OCI-M1 (cell line): Measurements from ENCODE around the gene ELL.
A peak's percentile ranks its signal among the peaks of the same experiment; 100 is the strongest.

Experiments
- DNase-seq: peaks from one replicate; lab custom pipeline; 2025; lab: John Stamatoyannopoulos, UW

The ELL gene

DNA sequence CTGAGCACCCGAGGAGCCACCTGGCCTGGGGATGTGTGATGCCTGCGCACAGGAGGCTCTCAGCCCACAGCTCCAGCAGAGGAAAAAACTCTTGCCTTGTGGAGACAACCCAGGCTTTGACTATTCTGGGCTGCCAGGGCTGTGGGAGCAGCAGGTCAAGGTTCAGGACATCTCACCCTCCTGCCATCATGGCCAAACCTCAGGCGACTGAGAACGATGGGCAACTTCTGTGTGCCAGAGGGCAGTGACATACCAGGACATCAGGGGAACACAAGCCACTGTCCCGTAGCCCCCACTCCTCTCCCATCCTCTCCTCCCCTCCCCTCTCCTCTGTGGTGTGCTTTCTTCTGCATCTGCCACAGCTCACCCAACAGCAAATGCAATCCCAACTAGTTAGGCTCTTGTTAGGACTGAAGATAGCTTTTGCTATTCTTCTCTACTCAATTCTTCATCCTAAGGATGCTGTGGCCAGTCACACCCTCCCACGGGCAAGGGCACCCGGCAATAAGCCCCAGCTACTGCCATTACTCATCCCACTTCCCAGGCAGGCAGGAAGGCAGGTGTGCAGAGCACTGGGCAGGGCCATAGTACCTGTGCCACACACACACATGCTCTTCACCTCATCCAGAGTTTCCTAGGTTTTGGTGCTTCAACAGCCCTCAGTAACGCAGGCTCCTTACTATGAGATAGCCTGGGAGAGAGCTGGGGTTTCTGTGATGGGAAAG lies 16.8 kb downstream of the ELL start:
- DNase-seq = no peak

DNA sequence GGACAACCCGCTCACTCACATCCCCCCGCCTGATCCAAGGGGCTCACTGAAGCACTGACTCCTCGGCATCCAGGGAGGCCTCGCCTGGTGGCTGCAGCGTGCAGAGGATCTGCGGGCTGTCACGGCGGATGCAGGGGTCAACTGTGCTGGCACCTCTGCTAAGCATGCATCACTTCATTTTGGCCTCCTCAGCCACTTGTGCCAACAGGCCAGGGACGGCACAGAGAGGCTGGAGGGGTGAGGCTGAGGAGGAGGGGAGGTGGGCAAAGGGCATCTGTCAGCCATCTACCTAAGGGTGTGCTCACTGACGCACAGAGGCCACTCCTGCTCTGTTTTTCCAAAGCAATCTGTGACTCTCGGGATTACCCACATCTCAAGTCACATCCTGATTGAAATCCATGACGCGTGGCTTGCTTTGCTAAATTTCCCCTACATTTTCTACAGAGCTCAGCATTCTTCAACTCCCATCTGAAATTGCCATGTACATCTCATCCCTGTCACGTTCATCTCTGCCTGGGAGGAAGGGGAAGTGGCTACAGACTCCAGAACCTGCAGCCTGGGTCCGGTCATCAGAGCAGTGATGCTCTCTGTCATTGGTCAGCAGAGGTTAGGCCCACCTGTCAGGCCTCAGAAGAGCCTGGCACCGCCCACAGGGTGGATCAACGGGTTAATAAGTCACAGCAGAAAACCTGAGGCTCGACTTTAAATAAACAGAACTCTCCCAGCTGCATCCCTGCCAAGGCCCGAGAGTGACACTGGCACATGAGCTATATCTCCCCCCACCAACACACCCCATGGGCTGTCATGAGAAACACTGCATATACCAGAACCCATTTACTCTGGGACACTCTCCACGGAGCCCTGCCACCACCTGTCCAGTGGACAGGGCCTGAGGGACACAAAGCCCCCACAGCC lies 17.6 kb downstream of the ELL start:
- no peak for DNase-seq

DNA sequence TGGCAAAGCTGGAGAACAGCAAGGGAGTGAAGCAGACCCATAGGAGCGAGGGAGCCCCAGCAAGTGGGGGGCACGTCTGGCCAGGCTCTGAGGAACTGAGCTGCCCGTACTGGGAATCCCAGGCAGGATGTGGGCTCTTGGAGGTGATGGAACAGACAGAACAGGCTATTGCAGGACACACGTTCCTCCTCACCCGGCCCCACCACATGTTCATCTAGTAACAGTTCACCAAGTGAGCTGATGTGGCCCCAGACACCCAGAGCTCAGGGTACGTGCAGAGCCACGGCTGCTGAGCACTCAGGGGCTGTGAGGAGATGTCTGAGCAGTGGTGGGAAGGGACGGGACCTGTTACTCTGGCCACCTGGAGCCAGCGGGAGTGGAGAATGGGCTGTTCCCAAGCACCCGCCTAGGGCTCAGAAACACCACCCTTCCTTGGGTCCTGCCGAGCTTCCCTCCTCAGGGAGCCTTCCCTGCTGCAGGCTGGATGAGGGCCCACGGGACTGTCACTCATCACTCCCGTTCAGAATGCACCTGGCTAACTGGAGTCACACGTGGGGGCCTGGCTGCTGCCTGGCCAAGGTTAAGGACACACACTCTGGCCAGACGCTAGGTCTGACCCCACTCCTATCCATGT lies 18.4 kb downstream of the ELL start:
- no peak for DNase-seq

DNA sequence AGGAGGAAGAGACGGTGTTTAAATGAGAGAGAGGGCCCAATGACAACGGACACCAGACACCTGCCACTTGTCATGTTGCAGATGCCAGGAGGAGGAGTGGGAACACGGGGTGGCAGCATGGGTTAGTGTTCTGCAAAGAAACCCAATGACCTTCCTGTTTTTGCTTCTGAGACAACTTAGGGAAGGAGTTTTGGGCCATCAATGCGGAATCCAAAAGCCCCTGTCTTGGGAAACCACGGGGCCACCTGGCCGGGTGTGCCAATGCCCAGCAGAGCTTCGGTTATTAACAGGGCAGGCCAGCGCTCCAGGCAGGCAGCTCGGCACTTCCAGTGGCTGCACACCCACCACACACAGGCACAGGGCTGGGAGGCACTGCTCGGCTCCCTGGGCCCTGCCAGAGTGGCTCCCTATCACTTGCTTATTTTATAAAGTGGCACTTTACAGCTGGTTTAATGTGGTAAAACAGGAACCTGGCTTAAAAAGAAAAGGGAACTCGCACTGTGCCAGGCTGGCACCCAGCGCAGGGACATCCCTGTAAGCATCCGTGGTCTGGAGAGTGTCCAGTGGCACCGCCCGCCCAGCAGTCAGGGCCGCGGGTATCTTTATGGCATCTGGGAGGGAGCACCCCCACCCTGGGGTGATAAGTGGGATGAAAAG lies 19.1 kb downstream of the ELL start:
- DNase-seq = no peak

DNA sequence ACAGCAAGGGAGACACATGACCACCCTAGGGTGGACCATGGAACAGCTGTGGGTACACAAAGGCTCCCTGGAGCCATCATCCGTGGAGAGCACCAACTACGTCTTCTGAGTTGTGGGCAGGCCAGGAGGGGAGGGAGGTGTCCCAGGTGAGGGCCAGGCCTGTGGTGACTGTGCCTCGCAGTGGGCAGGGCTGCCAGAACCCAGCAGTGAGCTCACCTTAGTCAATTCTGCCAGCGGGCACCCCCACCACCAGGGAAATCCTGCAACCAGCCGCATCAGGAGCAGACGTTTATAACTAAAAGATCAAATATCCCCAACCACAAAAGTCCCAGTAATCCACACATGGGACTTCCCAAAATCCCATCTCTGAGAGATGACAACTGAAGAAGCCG lies 19.6 kb downstream of the ELL start:
- no peak for DNase-seq

DNA sequence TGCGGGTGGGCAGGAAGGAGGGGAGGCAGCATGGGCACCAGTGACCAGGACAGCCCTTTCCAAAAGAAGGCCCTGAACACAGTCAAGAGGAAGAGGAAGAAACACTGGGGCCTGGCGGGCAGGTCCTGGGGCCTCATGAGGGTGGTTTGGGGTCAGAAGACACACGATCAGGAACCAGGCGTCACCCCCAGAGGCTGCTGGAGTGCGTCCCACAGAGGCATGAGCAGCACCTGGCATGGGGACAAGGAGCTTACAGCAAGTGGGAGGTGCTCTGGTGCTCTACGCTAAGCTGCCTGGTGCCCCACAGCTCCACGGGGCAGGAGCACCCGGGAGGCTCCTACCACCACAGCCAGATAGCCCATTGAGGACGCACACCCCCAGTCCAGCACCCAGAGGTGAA lies 20.0 kb downstream of the ELL start:
- no peak for DNase-seq

DNA sequence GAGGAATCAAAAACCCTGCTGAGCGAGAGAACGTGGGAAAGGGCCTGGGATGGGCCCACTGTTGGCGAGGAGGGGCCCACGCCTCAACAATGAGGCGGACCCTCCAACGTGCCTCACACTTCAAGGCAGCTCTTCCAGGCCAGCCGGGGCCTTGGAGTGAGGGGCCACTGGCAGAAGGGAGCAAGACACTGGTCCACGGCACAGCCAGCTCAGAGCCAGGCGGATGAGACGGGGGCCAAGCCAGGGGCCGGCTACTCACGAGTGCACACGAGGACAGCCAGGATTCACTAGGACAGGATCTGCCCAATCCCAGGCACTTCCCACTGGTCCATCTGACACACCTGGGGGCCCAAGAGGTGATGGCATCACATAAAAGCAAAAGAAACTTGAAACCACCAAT lies 20.5 kb downstream of the ELL start:
- DNase-seq = no peak

DNA sequence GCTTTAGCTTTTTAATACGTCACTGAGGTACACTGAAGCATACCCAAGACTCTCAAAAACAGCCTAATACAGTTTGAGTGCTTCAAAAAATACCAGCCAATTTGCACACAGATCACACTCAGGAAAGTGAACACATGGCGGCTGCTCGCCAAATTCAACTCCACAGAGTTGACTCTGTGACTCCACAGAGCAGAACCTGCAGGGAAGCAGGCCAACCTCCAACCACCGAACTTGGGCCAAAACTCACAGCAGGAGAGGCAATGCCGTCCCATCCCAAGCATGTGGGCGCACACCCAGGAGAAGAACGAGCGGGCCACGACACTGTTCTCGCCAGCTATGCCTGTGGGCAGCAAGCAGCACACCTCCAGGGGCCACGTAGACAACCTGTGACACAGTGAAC lies 21.1 kb downstream of the ELL start:
- no peak for DNase-seq

DNA sequence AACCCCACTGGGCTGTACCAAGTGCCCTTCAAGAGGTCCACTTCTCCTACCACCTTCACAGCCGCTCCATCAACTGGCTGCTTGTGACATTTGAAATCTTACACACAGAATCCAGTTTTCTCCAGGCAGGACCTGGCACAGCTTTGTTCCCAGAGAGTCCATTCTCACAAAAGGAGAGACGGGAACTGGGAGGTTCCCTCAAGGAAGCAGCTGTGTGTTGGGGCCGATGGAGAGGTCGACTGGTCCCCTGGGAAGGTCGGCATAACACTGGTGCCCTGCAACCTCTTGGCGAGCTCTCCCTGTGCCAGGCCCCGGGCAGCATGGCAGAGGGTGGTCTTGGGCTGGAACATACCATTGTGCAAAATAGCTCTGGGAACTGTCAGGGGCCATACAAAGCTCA lies 21.5 kb downstream of the ELL start:
- no peak for DNase-seq

DNA sequence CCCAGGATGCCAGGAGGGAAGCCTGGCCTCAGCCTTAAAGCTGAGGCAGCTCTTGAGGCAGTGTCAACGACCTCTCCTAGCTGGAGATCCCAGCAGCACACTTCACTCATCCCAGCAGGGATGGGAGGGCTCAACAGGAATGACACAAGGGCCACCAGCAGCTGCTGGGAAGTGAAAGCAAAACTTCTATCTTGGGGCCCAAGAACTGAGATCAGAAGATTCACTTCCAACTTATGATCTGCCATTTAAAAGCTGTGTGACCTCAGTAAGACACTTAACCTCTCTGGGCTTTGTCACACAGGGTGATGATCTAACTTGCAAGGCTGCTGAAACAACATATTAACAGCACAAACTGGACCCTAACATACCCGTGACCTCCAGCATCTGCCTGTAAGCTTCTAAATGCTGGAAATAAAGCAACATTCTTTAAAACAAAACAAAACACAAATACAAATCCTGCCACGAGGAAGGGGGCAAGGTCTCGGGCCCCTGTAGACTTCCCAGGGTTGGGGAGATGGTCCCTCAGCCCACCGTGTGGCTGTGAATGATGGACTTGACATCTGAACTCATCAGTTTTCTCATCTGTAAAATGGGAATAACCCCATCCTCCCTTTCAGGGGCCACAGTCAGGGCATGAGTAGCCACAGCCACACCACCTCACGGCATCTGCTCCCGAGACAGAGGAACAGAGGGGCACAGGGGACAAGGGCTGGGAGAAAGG lies 22.7 kb downstream of the ELL start:
- DNase-seq = peak; percentile 4

DNA sequence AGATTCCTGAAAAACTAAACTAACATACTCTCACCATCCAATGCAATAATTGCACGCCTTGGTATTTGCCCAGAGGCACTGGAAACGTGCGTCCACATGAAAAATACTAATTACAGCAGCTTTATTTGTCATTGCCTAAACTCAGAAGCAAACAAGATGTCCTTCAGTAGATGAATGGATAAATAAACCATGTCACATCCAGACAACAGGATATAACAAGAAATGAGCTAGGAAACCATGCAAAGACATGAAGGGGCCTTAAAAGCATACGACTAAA lies 25.0 kb downstream of the ELL start:
- DNase-seq = no peak

DNA sequence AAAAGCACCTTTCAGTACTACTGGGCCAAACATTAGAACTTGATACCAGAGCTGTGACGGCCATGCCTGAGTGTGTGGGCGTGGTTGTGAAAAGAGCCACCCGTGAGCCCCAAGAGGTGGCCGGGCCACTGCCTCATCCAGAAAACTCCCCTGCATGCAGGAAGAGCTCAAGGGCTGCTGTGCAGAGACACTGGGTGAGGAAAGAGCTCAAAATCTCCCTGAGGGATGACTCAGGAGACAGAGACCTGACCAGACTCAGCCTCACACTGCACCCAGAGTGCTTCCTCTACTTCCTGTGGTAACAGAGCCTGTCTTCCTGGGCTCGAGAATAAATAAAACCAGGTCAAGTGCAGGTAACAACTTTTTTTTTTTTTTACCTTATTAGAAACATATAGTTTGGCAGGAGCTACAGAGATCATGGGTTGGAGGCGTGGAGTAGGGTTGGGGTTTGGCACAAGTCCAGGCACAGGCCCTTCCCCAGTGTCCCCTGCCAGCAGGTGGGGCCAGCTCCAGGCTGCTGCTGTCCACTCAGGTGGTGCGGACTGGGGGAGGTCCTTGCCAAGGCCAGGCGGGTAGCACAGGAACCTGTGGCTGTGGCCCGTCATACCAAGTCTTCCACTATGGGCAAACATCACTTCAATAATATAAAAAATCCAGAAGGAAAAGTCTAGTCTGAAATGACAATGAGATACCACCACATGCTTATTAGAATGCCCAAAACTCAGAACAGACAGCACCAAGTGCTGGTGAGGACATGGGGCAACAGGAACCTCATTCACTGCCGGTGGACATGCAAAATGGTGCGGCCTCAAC lies 25.5 kb downstream of the ELL start:
- DNase-seq = peak; percentile 24

DNA sequence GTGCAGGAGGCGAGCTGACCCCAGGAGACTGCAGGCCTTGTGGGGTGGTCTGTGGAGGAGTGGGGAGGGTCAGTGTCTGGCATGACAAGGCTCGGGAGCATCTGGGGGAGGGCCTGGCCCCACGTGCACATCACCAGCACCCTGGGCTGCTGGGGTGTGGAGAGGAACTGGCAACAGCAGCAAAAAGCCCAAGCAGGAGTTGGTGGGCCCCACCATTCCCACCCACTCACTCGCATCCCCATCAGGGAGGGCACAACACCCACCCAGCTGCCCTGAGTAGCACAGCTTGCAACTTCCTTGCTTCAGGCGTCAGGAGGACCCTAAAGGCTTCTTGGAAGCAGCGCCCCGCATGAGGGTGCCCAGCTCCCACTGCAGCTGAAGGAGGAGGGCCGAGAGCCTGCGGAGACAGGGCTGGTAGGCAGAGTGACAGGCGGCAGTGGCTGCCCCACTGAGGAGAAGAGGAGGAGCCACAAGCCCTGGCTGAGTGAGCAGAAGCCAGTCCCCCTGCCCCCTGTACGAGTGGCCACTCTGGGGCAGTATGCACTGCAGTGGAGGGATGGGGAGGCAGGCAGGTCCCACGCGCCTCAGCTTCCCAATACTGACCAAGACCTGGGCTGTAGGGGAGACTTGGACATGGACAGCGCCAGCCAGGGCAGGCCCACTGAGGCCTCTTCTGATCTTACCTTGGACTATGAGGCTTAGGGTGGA lies 26.5 kb downstream of the ELL start:
- no peak for DNase-seq

DNA sequence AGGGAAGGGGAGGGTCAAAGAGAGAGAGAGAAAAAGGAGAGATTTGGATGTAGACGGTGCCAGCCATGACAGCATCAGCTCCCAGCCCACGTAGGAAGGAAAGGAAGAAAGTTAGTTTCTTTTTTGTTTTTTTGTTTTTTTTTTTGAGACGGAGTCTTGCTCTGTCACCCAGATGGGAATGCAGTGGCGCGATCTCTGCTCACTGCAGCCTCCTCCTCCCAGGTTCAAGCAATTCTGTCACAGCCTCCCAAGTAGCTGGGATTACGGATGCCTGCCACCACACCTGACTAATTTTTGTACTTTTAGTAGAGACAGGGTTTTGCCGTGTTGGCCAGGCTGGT lies 27.6 kb downstream of the ELL start:
- DNase-seq = no peak

DNA sequence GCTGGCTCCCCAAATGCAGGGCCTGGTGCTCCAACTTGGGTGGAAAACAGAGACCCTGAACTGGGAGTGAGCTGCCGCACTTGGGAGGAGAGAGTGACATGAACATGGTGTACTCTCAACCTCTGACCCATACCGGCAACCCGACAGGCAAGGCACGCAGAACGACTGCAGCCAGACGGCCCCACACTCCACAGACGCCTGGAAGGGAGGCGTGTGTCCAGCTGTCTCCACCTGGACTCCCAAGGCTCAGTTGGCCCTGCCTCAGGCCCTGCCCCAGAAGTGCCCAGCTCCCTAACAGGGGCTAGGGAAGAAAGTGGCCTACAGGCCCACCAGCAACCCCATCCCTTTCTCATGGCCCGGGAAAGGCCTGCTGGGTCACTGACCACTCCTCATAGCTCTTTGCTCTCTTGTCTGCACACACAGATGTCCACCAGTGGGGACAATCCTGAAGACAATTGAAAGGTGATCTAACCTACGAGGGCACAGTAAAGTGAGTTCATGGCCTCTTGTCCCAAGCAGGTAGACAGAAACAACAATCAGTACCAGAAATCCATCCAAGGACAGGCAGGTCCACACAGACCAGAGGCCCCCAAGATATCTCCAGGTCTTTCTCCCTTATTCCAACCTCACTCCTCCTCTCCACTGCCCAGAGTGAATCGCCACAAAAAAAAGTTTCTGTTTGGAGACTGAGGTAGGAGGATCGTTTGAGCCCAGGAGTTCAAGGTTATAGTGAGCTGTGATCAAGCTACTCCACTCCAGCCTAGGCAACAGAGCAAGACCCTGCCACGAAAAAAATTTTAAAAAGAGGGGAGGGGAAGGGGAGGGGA lies 28.2 kb downstream of the ELL start:
- no peak for DNase-seq

DNA sequence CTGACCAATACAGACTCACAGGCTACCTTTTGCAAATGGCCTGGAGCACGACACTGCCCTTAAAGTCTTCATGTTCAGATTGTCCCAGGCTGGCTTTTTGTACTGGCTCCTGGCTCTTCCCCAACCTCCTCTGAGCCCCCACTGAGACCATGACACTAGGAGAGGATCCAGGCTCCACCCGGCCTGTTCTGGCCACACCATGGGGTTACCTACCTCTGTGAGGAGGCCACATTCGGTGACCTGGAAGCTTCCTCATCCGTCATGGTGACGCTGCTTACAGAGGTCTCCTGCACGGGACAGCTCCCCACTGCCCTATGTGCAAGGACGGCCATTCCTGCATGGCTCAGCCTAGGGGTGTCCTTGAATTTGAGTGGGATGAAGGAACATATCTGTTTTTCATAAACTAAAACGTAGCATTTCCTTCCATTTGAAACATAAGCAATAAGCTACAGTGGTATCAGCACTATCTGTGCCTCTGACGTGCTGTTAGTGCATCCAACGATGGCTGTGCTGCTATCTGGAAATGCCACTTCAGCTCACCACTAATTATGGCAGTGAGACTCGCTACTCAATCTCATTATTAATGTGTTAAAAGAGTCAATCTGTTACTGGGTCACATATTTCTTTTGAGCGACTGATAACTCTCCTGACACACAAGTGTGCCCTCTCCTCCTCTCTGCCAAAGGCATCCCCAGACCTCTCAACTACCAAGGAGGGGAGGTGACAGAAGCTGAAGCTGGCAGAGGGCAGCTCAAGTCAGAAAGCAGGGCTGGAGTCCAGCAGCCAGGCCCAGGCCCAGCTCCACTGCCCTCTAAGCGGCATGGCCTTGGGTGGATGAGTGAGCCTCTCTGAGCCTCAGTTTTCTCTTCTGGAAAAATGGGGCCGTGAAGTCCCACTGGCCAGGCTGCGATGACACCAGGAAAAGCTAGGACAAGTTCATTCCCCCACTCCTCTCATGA lies 29.6 kb downstream of the ELL start:
- DNase-seq = no peak

DNA sequence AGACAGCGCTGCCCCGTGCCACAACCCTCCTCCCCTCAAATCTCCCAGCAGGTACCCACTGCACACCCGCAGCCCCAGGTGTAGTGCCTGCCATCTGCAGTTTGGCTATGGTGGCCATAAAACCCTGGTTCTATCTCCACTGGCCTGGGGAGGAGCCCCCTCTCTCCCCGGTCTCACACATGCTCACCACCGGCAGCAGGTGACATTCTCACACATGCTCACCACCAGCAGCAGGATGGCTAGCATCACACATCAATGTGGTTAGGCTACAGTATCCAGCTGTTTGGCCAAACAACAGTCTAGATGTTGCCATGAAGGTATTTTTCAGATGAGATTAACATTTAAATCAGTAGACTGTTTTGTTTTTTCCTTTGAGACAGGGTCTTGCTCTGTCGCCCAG lies 31.1 kb downstream of the ELL start:
- DNase-seq = no peak

DNA sequence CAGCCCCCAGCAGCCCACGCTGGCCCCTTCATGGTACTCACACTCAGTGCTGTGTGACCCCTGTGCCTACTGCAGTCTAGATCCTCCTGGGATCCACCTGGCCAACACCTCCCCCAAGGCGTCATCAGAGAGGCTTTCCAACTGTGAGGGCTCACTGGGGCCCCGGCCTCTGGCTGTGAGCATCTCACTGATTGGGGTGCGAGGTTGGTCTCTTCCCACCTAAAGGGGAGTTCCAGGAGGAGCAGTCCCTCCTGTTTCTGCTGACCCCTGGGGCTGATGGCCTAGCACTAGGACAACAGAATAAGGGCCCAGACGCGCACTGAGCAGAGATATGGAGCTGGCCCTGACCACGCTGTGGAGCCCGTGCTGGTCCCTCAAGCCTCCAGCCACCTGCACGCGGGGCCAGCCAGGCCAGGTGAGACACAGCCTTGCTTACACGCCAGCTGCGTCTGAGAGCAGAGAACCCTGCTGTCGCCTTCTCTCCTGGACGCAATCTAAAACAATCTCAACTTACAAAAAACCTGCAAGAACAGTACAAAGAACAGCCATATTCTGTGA lies 32.2 kb downstream of the ELL start:
- DNase-seq = no peak
